Epithelial cell of esophagus (primary cell): Measurements from ENCODE around the gene TMEM184C.

Experiments used
- DNase-seq: peaks from one replicate; pipeline ENCODE4 v3.0.0; 2010; ENCODE audit warnings: low read depth
- H3K4me3 ChIP-seq: 2 replicates; pipeline ENCODE4 v1.5.1; 2011; ENCODE audit warnings: mild to moderate bottlenecking, low read length, control low read depth
- TF ChIP-seq, protein P1 (sequence below): IDR thresholded peaks from 2 replicates; pipeline ENCODE4 v1.5.1; 2011; ENCODE audit warnings: low read depth, mild to moderate bottlenecking, low read length, control low read depth, inconsistent platforms; ENCODE audit not compliant: insufficient read depth; ENCODE audit errors: missing control alignments

Gene TMEM184C

DNA sequence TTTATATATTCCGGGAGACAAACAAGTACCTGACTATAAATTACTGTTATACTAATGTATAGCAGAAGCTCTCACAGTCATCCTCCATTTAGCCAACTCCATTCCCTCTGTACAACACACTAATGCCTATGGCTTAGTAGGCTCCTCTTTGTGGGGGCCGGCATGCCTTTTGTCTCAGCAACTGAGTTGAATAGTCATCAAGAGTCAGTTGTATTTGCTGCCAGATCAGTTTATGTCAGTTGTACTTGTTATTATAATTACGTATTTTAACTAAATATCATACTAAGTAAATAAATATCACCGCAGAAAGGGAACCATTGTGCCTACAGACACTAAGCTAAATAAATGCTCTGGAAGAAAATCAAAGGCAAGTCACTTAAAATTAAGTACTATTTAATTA, 56.9 kb downstream of the TMEM184C start:
- TF ChIP-seq, protein P1, sequence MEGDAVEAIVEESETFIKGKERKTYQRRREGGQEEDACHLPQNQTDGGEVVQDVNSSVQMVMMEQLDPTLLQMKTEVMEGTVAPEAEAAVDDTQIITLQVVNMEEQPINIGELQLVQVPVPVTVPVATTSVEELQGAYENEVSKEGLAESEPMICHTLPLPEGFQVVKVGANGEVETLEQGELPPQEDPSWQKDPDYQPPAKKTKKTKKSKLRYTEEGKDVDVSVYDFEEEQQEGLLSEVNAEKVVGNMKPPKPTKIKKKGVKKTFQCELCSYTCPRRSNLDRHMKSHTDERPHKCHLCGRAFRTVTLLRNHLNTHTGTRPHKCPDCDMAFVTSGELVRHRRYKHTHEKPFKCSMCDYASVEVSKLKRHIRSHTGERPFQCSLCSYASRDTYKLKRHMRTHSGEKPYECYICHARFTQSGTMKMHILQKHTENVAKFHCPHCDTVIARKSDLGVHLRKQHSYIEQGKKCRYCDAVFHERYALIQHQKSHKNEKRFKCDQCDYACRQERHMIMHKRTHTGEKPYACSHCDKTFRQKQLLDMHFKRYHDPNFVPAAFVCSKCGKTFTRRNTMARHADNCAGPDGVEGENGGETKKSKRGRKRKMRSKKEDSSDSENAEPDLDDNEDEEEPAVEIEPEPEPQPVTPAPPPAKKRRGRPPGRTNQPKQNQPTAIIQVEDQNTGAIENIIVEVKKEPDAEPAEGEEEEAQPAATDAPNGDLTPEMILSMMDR, result no peak
- no peak overlapping the region for H3K4me3 ChIP-seq
- DNase-seq, result no peak

DNA sequence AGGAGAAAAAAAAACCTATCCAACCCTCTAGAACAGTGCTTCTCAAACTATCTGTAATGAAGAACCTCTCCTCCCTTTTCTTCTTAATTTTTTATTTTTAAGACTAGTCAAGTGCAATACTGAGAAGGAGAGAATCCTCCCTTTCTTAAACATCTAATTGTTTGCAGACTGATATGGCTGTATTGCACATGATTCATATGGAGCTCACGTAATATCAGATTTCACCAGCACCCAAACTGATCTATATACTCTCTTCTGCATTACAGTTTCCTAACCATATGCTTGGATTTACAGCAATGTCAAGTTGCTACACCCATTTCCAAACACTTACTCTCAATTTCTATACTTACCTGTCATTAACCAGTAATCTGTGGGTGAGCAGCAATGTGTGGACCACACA, 57.3 kb downstream of the TMEM184C start:
- no peak overlapping the region for H3K4me3 ChIP-seq
- no peak for DNase-seq
- TF ChIP-seq, protein P1, result no peak

DNA sequence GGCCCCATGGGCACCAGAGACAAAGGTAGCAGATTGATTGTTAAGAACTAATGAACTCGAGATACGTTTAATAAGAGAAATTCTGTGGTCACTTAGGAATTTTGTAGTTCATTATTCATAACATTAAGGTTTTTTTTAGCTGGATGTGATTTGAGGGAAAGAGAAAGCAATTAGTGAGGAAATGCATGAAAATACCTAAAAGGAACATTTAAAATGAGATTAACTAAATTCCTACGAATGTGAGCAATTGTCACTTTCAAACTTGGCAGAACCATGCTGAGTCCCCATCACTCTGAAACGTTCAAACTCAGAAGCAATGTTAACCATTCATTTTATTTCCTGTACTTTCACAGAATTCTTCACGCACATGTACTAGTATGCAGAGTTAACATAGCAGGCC, 60.9 kb downstream of the TMEM184C start:
- no peak overlapping the region for H3K4me3 ChIP-seq
- TF ChIP-seq, protein P1, result no peak
- no peak for DNase-seq

DNA sequence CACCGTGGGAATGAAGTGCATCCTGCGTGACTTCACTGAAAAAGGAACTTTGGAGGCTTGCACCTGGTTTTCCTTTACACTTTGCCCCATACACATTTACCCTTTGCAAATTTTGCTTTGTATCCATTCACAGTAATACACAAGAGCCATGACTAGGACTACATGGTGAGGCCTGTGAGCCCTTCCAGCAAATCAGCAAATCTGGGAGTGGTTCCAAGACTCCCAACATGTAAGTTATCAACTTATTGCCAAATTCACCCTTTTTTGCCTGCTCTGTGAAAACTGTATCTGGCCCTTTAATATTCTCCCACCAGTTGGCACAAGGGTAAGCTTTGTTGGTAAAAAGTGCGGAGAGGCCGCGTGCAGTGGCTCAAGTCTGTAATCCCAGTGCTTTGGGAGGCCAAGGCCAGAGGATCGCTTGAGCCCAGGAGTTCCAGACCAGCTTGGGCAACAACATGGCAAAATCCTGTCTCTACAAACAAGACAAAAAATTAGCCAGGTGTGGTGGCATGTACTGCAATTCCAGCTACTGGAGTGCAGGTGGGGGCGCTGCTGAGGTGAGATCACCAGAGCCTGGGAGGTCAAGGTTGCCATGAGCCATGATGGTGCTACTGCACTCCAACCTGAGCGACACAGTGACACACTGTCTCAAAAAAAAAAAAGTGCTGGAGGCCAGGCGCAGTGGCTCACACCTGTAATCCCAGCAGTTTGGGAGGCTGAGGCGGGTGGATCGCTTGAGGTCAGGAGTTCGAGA, 61.8 kb downstream of the TMEM184C start:
- TF ChIP-seq, protein P1, result no peak
- H3K4me3 ChIP-seq, result no peak overlapping the region
- peak; percentile 25 for DNase-seq

DNA sequence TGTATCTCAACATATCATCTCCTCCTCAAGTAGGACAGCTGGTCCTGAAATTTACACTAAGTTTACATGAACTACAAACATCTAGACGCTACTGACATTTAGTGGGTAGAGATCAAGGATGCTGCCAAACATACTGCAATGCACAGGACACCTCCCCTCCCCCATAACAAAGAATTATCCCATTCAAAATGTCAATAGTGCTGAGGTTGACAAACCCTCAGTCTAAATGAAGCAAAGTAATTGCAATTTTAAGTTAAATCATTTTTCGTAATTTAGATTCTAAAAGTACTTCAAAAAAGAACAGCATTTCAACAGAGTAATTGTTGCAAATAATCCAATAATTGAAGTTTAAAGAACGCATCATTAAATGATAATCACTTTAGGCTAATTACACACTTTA, 65.6 kb downstream of the TMEM184C start:
- TF ChIP-seq, protein P1, result no peak
- peak overlapping the region; percentile 87 for H3K4me3 ChIP-seq
- DNase-seq, result no peak

DNA sequence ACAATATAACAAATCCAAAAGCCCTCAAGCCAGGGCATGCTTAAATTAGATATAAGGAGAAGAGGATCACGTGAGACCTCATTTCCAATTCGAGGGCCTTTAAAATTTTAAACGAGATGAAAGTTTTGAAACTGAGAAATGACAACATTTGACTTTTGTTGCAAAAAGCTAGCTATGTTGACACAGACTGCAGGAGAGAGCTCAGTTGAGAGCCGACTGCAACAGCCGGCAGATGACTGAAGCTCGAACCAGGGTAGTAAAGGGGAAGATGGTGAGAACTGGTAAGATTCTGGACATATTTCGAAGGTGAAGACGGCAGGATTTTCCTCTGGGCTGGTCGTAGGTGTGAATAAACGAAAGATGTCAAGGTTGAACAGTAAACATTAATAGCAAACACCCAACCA, 66.0 kb downstream of the TMEM184C start:
- TF ChIP-seq, protein P1, result no peak
- DNase-seq, result peak; percentile 29
- peak overlapping the region; percentile 87 for H3K4me3 ChIP-seq
